CD14-positive monocyte (primary cell): ENCODE measurements around the gene STAM2. TPM values are rescaled to one million over a fixed set of nuclear protein-coding genes. Genes with fewer than 3 reads are reported as not detected.
"Not testable (repeated sequence)": the region's sequence is repeated elsewhere in the genome, so short reads cannot be mapped to it uniquely, and the experiment has no call there.

Experiments
- DNase-seq, 3 donors: peaks; one replicate each; pipeline ENCODE4 v3.0.0-alpha.2; 2011 to 2022
- H2AFZ ChIP-seq: 2 replicates; pipeline ENCODE4 v1.6.0; 2012; ENCODE audit warnings: mild to moderate bottlenecking, low read depth, low read length, inconsistent platforms; ENCODE audit not compliant: insufficient read depth, poor library complexity, severe bottlenecking
- H3K27ac ChIP-seq, 2 donors: 1 replicate in 1 of 2; 2 replicates in 1 of 2; pipeline ENCODE4 v1.5.1; 2012 to 2013; ENCODE audit warnings: low read length in 2 of 2, control low read depth in 1 of 2, inconsistent platforms in 1 of 2, low read depth in 1 of 2, mild to moderate bottlenecking in 1 of 2
- H3K27me3 ChIP-seq, 2 donors: one replicate each; pipeline versions ENCODE4 v1.6.0 to v1.6.1; 2011 to 2013; ENCODE audit warnings: low read length in 2 of 2; ENCODE audit not compliant: control insufficient read depth in 2 of 2, insufficient read depth in 2 of 2
- H3K36me3 ChIP-seq, 2 donors: replicated peaks in 1 of 2; 1 replicate in 1 of 2; 2 replicates in 1 of 2; pipeline versions ENCODE4 v1.5.1 to v1.6.1; 2012 to 2013; ENCODE audit warnings: low read length in 2 of 2, control low read depth in 1 of 2, inconsistent platforms in 1 of 2, mild to moderate bottlenecking in 1 of 2; ENCODE audit not compliant: insufficient read depth in 2 of 2, control insufficient read depth in 1 of 2
- H3K4me1 ChIP-seq, 2 donors: 1 replicate in 1 of 2; 2 replicates in 1 of 2; pipeline versions ENCODE4 v1.5.1 to v1.6.1; 2012 to 2013; ENCODE audit warnings: low read length in 2 of 2, control low read depth in 1 of 2, inconsistent platforms in 1 of 2, mild to moderate bottlenecking in 1 of 2, moderate library complexity in 1 of 2; ENCODE audit not compliant: insufficient read depth in 2 of 2, control insufficient read depth in 1 of 2
- H3K4me2 ChIP-seq: replicated peaks from 2 replicates; pipeline ENCODE3; 2012; ENCODE audit warnings: low read length, moderate library complexity, mild to moderate bottlenecking; ENCODE audit not compliant: poor library complexity, severe bottlenecking; ENCODE audit errors: extremely low read depth
- H3K4me3 ChIP-seq, 3 experiments: fragments of 200-600 bp in 1 of 3; sonication (generic) in 1 of 3; replicated peaks in 1 of 3; 1 replicate in 2 of 3; 2 replicates in 1 of 3; pipeline ENCODE4 v1.5.1; 2011 to 2013; ENCODE audit warnings: low read length in 3 of 3, mild to moderate bottlenecking in 3 of 3, control low read depth in 2 of 3, low read depth in 2 of 3, inconsistent platforms in 1 of 3, moderate library complexity in 1 of 3
- H3K79me2 ChIP-seq: 2 replicates; pipeline ENCODE4 v1.6.0; 2012; ENCODE audit warnings: mild to moderate bottlenecking, control low read depth, inconsistent platforms, low read length, moderate library complexity; ENCODE audit not compliant: insufficient read depth
- H3K9ac ChIP-seq: 2 replicates; pipeline ENCODE4 v1.6.0; 2017; ENCODE audit warnings: low read length, mild to moderate bottlenecking; ENCODE audit not compliant: insufficient read depth, poor library complexity, severe bottlenecking
- H3K9me3 ChIP-seq, 2 donors: replicated peaks in 1 of 2; 1 replicate in 1 of 2; 2 replicates in 1 of 2; pipeline versions ENCODE4 v1.5.1 to v1.6.1; 2012 to 2013; ENCODE audit warnings: low read length in 2 of 2, control low read depth in 1 of 2; ENCODE audit not compliant: control insufficient read depth in 1 of 2, insufficient read depth in 1 of 2
- H4K20me1 ChIP-seq: 2 replicates; pipeline ENCODE4 v1.6.0; 2012; ENCODE audit warnings: mild to moderate bottlenecking, low read length, control low read depth, moderate library complexity; ENCODE audit not compliant: insufficient read depth
- H3K27ac Mint-ChIP-seq, 7 donors: one replicate each; pipeline ENCODE4 v1.8.0; 2020; ENCODE audit warnings: mild to moderate bottlenecking in 7 of 7, mixed read lengths in 7 of 7, moderate library complexity in 6 of 7, inconsistent platforms in 2 of 7
- H3K27me3 Mint-ChIP-seq, 3 donors: one replicate each; pipeline ENCODE4 v1.8.0; 2021 to 2022; ENCODE audit warnings: low read depth in 3 of 3, mild to moderate bottlenecking in 3 of 3, mixed read lengths in 3 of 3, moderate library complexity in 3 of 3, inconsistent platforms in 1 of 3
- H3K36me3 Mint-ChIP-seq, 2 donors: one replicate each; pipeline ENCODE4 v1.8.0; 2020; ENCODE audit warnings: mixed read lengths in 2 of 2, inconsistent platforms in 1 of 2, mild to moderate bottlenecking in 1 of 2
- H3K4me1 Mint-ChIP-seq: one replicate; pipeline ENCODE4 v1.8.0; 2020; ENCODE audit warnings: mild to moderate bottlenecking, mixed read lengths
- H3K4me3 Mint-ChIP-seq, 2 donors: one replicate each; pipeline ENCODE4 v1.8.0; 2020; ENCODE audit warnings: mild to moderate bottlenecking in 2 of 2, mixed read lengths in 2 of 2, moderate library complexity in 1 of 2
- H3K9me3 Mint-ChIP-seq, 7 donors: one replicate each; pipeline ENCODE4 v1.8.0; 2020 to 2022; ENCODE audit warnings: mixed read lengths in 7 of 7, mild to moderate bottlenecking in 6 of 7, moderate library complexity in 6 of 7, inconsistent platforms in 2 of 7
- CTCF ChIP-seq: fragments of 200-600 bp; IDR thresholded peaks from one replicate; pipeline ENCODE4 v1.8.0; 2022; ENCODE audit warnings: antibody characterized with exemption, mild to moderate bottlenecking
- WGBS: methylation state at CpG from one replicate; pipeline ENCODE4 v1.1.5; 2013; ENCODE audit warnings: missing lambda C conversion rate; ENCODE audit not compliant: insufficient coverage; 5-methylcytosine and 5-hydroxymethylcytosine counted together
- intact Hi-C, 2 donors: fragments of 100-400 bp; cut with micrococcal nuclease; formaldehyde crosslinking; loops; one replicate each; pipeline versions ENCODE4 v1.15.0 to v1.15.1; 2023
- polyA plus RNA-seq, 3 donors: library from polyadenylated mRNA; depleted of rRNA in 1 of 3; unstranded in 2 of 3; stranded (reverse) in 1 of 3; fragments of 300-500 nt in 2 of 3; fragments of >200 nt in 1 of 3; fragmentation: Illumina TruSeq in 2 of 3; gene quantifications; 1 replicate in 2 of 3; 2 replicates in 1 of 3; pipeline ENCODE4 v1.2.3, GENCODE V29; 2012 to 2021

Gene STAM2
- polyA plus RNA-seq, 3 donors: 6.9 to 12.6 (median 8.2) TPM

- Histone ChIP-seq H3K9ac (no peak overlapping the region), H3K4me3 (no peak overlapping the region), H3K4me1 (no peaks in the 10 kb centered on the region), H3K27ac (no peak overlapping the region), H4K20me1 (no peaks in the 10 kb centered on the region), H3K9me3 (no peaks in the 10 kb centered on the region), H3K27me3 (no peaks in the 10 kb centered on the region), H3K79me2 (no peaks in the 10 kb centered on the region), H2AFZ (no peak overlapping the region), H3K36me3 (no peaks in the 10 kb centered on the region), H3K4me2 (no peak overlapping the region)
- DNase-seq: peak; percentile 30 to 44 (median 42)
- no peak overlapping the region for H3K4me3 Mint-ChIP-seq
- 0% methylated on average over 1 of the region's 8 CpGs for WGBS
- H3K27ac Mint-ChIP-seq: no peak overlapping the region
- H3K36me3 Mint-ChIP-seq: no peaks in the 10 kb centered on the region
- intact Hi-C loops: loop anchor here (5.0 kb wide), 1 partner anchor 447 kb away; no protein-coding TSS in a partner anchor
- peaks cover 0 to 6% (median 0%) of the 10 kb centered on the region in 3 donors for H3K27me3 Mint-ChIP-seq
- TF ChIP-seq CTCF: peak; percentile 64
- no peaks in the 10 kb centered on the region for H3K4me1 Mint-ChIP-seq
- H3K9me3 Mint-ChIP-seq: peaks cover 3 to 7% (median 6%) of the 10 kb centered on the region in 7 donors
Measured at GRCh38 chr2:152189622-152190495, 14.3 kb upstream of the STAM2 start.

- H3K4me3 Mint-ChIP-seq, H3K4me1 ChIP-seq, H3K9me3 ChIP-seq, DNase-seq, H3K27me3 Mint-ChIP-seq, H2AFZ ChIP-seq, H3K4me2 ChIP-seq, intact Hi-C loops, H3K4me1 Mint-ChIP-seq, H3K27ac ChIP-seq, H3K36me3 Mint-ChIP-seq, H3K27me3 ChIP-seq, H3K79me2 ChIP-seq, H3K36me3 ChIP-seq, H3K9ac ChIP-seq, H3K4me3 ChIP-seq, H4K20me1 ChIP-seq: not testable (repeated sequence)
- H3K27ac Mint-ChIP-seq: peak overlapping the region in 1 of 7 donors; percentile 41
- peaks cover 0 to 12% (median 5%) of the 10 kb centered on the region in 7 donors for H3K9me3 Mint-ChIP-seq
- WGBS: no CpG with 5 or more reads among the region's 5 CpGs
Measured at GRCh38 chr2:152186808-152187207, 11.2 kb upstream of the STAM2 start.
